ENCODE data around the gene ZNF581.

Gene ZNF581

DNA sequence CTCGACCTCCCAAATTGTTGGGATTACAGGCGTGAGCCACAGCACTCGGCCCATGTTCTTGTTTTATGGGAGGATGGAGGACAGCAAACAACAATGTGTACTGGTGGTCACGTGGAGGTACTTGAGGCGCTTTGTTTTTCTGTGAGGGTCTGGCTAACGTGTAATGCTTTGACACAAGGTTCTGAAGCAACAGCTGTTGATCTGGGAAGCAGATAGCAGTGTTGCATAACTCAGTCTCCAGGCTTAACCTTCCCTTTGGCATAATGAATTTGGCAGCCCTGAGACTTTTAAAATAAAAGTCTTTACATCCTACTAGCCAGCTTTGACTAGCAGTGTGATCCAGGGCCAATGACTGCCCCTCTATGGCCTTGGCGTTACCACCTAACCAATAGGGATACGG is 9.6 kb upstream of the ZNF581 start:
- Mint-ChIP-seq H3K27ac (no peak overlapping the region), H3K36me3 (ENCODE audit: low read depth) (peaks cover 16% of the 10 kb centered on the region), H3K9me3 (no peaks in the 10 kb centered on the region), H3K4me1 (ENCODE audit: low read depth) (peaks cover 37% of the 10 kb centered on the region), H3K4me3 (no peak overlapping the region), H3K27me3 (ENCODE audit: low read depth) (no peaks in the 10 kb centered on the region)

DNA sequence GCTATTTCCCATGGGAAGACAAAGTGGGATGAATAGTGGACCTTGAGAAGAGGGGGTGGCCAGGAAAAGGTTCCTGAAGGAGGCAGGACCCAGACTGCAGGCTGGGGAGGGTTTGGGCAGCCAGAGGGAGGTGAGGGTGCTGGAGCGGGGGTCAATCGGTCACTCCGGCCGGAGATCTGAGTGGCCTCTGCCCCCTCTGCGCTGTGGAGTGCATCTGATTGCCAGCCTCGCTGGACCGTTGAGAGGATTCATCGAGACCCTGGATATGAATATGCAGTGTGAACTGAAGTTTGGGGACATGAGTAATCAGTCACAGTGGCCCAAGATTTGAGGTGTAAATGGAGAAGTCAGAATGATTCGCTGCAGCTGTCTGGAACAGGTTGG is 8.1 kb upstream of the ZNF581 start:
- no peaks in the 10 kb centered on the region for H3K9me3 Mint-ChIP-seq
- H3K27me3 Mint-ChIP-seq (ENCODE audit: low read depth): no peaks in the 10 kb centered on the region
- H3K27ac Mint-ChIP-seq: peak overlapping the region; percentile 100
- H3K4me3 Mint-ChIP-seq: peak overlapping the region; percentile 100
- peaks cover 43% of the 10 kb centered on the region for H3K4me1 Mint-ChIP-seq (ENCODE audit: low read depth)
- H3K36me3 Mint-ChIP-seq (ENCODE audit: low read depth): peaks cover 19% of the 10 kb centered on the region

DNA sequence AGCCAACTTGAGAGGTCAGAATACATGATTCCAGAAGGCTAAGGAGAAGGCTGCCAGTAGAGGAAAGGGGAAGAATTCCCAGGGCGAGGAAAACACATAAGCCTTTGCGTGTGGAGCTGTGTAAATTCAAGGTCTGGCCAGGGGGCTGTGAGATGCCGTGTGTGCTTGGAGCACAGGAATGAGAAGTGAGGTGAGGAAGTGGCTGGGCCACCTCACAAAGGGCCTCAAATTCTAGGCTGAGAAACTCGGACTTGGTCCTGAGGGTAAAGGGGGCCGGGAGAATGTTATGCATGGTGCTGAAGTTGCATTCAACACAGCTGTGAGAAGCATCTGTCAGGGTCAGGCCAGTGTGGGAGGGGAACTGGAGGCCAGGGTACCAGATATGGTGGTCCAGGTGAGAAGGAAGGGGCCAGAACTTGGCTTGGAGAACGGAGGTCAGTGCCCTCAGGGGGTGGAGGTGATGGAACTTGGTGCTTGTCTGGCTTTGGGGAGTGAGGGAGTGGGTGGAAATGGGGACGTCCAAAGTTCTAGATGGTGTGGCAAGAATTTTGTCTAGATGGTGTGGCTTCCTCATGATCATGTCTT is 7.5 kb upstream of the ZNF581 start:
- no peaks in the 10 kb centered on the region for H3K27me3 Mint-ChIP-seq (ENCODE audit: low read depth)
- H3K4me1 Mint-ChIP-seq (ENCODE audit: low read depth): peaks cover 46% of the 10 kb centered on the region
- peak overlapping the region; percentile 100 for H3K27ac Mint-ChIP-seq
- peak overlapping the region; percentile 100 for H3K4me3 Mint-ChIP-seq
- peaks cover 19% of the 10 kb centered on the region for H3K36me3 Mint-ChIP-seq (ENCODE audit: low read depth)
- no peaks in the 10 kb centered on the region for H3K9me3 Mint-ChIP-seq

DNA sequence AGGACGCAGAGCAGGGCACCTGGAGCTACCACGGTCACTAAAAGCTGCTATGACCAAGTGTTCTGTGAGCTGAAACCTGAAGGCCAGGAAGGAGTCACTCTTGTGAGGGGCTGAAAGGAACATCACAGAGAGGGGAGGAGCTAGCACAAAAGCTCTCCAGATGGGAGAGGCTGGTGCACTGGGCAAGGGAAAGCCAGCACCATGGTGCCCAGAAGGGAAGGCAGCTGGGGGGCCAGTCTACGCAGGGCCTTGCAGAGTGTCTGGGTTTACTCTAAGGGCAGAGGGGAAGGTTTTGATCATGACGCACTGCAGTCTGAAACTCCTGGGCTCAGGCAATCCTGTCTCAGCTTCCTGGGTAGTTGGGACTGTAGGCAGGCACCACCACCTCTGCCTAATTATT is 6.7 kb upstream of the ZNF581 start:
- H3K4me1 Mint-ChIP-seq (ENCODE audit: low read depth): peaks cover 46% of the 10 kb centered on the region
- H3K27ac Mint-ChIP-seq: peak overlapping the region; percentile 100
- peaks cover 19% of the 10 kb centered on the region for H3K36me3 Mint-ChIP-seq (ENCODE audit: low read depth)
- peak overlapping the region; percentile 100 for H3K4me3 Mint-ChIP-seq
- H3K27me3 Mint-ChIP-seq (ENCODE audit: low read depth): no peaks in the 10 kb centered on the region
- H3K9me3 Mint-ChIP-seq: no peaks in the 10 kb centered on the region

DNA sequence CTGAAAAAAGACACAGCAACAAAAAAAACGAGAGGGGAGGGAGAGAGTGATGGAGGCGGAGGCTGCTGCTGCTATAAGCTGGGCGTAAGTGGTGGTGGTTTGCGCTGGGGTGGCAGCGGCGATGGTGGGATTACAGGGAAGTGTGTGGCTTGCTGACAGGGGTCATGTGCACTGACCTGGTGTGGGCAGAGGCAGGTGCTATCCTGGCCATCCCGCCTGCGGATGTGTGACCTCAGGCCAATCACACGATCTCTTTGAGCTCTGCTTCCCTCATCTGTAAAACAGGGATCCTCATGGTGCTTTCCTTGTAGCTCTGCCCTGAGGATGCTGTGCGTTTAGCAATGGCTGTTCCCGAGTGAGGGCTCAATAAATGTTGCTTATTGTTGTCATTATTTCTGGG is 5.9 kb upstream of the ZNF581 start:
- Mint-ChIP-seq H3K36me3 (ENCODE audit: low read depth) (peaks cover 19% of the 10 kb centered on the region), H3K27me3 (ENCODE audit: low read depth) (no peaks in the 10 kb centered on the region), H3K9me3 (no peaks in the 10 kb centered on the region), H3K4me3 (no peak overlapping the region), H3K4me1 (ENCODE audit: low read depth) (peaks cover 43% of the 10 kb centered on the region), H3K27ac (no peak overlapping the region)

DNA sequence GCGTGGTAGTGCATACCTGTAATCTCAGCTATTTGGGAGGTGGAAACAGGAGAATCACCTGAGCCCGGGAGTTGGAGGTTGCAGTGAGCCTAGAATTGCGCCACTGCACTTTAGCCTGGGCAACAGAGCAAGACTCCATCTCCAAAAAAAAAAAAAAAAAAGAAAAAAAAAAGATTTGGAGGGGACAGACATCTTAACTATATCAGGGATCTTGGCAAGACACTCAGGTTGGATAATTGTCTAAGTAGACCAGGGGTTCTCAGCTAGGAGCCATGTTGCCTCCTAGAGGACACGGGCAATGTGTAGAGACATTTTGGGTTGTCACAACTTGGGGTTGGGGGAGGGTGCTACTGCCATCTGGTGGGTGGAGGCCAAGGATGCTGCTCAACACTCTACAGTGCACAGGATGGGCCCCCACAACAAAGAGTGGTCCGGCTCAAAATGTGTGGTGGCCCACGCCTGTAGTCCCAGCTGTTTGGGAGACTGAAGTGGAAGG is 4.5 kb upstream of the ZNF581 start:
- Mint-ChIP-seq H3K27ac (peak overlapping the region; percentile 77), H3K36me3 (ENCODE audit: low read depth) (peaks cover 19% of the 10 kb centered on the region), H3K9me3 (no peaks in the 10 kb centered on the region), H3K4me3 (peak overlapping the region; percentile 64), H3K4me1 (ENCODE audit: low read depth) (peaks cover 49% of the 10 kb centered on the region), H3K27me3 (ENCODE audit: low read depth) (no peaks in the 10 kb centered on the region)

DNA sequence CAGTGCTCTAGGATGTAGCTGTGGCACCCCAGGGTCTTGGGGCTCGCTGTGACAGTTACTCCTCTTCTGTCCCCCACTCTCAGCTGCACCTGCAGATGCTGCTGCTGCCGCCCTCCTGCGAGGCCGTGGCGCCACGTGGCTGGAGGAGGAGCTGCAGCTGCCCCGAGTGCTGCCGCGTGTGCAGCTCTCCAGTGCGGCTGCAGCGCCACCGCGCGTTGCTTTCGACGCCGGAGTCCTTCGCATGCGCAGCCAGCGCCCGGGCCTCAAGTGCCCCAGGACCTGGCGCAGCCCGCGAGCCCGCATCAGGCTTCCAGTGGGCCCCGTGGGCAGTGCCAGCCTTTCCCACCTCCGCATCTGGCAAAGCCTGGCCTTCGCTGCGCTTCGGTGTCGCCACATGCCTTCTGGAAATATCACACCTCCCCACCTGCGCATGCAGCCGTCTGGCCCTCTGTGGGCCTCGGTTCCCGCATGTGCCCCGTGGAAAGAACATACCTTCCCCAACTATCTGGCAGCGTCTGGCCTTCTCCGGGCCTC is 3.3 kb upstream of the ZNF581 start:
- H3K4me3 Mint-ChIP-seq: peak overlapping the region; percentile 66
- H3K4me1 Mint-ChIP-seq (ENCODE audit: low read depth): peaks cover 47% of the 10 kb centered on the region
- H3K9me3 Mint-ChIP-seq: no peaks in the 10 kb centered on the region
- H3K27ac Mint-ChIP-seq: peak overlapping the region; percentile 86
- peaks cover 15% of the 10 kb centered on the region for H3K36me3 Mint-ChIP-seq (ENCODE audit: low read depth)
- no peaks in the 10 kb centered on the region for H3K27me3 Mint-ChIP-seq (ENCODE audit: low read depth)

DNA sequence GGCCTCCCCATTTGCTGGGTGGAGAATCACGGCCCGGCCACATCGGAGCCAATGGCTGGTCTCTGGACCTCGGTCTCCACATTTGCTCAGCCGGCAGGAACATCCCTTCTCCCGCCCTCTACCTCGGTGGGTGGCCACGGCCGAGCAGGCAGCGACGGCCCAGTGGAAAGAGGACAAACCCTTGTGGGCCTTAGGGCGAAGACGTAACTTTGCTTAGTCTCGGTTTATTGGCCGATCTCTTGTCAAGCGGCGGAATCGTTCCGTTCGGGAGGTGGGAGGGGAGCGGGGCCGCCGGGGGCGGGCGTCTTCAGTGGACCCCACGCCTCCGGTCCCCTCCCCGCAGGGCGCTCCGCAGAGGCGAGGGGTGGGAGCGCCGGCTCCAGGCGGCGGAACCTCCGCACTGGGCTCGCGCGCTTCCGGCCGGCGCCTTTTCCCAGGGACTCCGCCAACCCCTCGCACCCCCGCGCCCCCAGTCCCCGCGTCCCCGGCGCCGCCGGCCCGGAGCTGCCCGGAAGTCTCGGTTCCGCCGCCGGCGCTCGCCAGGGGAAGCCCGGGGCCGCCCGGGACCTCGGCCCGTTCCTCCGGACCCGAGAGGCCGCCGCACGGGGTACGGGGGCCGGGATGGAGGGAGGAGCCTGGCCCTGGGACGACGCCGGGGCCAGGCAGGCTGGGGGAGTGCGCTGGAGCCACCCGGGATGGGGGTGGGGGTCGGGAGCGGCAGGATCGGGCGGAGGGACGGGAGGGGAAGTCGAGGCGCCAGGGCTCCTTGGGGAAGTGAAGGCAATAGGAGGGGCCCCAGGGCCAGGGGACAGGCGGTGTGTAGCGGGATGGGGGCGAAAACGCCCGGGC is 2.6 kb upstream of the ZNF581 start, which contains the start of gene ZNF580:
Gene ZNF580, plus strand, starts transcription at position 426 of the 849 bp plus-strand sequence. CDS start 1,507 bp downstream, outside the sequence.
- Mint-ChIP-seq H3K4me3 (peak within 1 kb of the TSS; percentile 94), H3K9me3 (no peaks in the 10 kb centered on the region), H3K27me3 (ENCODE audit: low read depth) (no peaks in the 10 kb centered on the region), H3K4me1 (ENCODE audit: low read depth) (peaks cover 46% of the 10 kb centered on the region), H3K36me3 (ENCODE audit: low read depth) (peaks cover 14% of the 10 kb centered on the region), H3K27ac (peak within 1 kb of the TSS; percentile 95)

DNA sequence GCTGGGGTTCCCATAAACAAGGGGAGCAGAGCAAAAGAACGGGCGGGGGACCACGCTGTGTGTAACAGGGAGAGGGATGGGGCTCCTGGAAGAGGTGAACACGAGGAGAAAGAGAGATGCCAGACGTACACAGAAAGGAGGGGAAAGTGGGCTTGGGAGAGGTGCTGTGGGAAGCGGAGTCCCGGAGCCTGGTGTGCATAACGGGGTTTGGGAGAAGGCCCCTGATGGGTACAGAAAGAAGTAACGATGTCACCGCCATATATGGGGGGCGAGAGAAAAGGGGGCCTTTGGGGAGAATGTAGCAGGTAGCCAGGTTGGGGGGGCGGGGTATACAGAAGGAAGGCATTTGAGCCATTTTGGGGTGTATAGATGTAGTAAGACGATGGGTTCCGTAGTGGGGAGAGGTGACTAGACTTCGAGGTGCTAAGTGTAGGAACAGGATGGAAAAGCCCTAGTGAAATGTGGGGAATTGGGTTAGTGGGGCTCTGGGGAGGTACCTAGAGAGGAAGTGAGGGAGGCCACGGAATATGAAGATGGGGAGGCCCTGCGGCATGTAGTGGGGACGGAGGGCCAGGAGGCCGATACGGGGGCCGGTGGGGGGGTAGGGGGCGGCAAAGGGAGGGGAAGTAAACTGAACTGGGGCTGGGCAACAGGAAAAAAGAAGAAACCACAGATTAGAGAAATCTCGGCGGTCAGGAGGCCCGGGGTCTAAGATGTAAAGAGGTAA is 1.9 kb upstream of the ZNF581 start:
- peaks cover 11% of the 10 kb centered on the region for H3K36me3 Mint-ChIP-seq (ENCODE audit: low read depth)

DNA sequence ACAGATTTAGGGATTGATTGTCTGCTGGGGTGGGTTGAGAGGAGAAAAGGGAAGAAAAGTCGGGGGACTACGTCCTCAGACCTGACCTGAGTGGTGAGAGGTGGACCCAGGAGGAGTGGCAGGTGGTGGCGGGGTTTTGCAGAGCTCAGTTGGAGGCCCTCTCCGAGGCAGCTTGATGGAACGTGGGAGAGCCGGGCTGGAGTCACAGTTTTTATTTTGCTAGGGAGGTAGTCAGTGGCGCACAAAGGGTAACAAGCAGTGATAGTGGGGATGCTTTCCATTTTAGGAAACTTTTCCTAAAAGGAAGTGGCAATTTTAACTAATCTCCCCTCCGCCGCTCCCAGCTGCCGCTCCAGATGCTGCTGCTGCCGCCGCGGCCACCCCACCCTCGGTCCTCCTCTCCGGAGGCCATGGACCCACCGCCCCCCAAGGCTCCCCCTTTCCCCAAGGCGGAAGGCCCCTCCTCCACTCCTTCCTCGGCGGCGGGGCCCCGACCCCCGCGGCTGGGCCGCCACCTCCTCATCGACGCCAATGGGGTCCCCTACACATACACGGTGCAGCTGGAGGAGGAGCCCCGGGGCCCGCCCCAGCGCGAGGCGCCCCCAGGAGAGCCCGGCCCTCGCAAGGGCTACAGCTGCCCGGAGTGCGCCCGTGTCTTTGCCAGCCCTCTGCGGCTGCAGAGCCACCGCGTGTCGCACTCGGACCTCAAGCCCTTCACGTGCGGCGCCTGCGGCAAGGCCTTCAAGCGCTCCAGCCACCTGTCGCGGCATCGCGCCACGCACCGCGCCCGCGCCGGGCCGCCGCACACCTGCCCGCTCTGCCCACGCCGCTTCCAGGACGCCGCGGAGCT is 1.1 kb upstream of the ZNF581 start:
- peak overlapping the region; percentile 97 for H3K27ac Mint-ChIP-seq
- H3K27me3 Mint-ChIP-seq (ENCODE audit: low read depth): no peaks in the 10 kb centered on the region
- H3K9me3 Mint-ChIP-seq: no peaks in the 10 kb centered on the region
- peak overlapping the region; percentile 96 for H3K4me3 Mint-ChIP-seq
- H3K4me1 Mint-ChIP-seq (ENCODE audit: low read depth): peaks cover 38% of the 10 kb centered on the region
- peaks cover 13% of the 10 kb centered on the region for H3K36me3 Mint-ChIP-seq (ENCODE audit: low read depth)

More for the DNA sequence above, 1.9 kb upstream of the ZNF581 start:
- Mint-ChIP-seq H3K27me3 (ENCODE audit: low read depth) (no peaks in the 10 kb centered on the region), H3K9me3 (no peaks in the 10 kb centered on the region), H3K27ac (peak overlapping the region; percentile 95), H3K4me1 (ENCODE audit: low read depth) (peaks cover 38% of the 10 kb centered on the region), H3K4me3 (peak overlapping the region; percentile 94)

DNA sequence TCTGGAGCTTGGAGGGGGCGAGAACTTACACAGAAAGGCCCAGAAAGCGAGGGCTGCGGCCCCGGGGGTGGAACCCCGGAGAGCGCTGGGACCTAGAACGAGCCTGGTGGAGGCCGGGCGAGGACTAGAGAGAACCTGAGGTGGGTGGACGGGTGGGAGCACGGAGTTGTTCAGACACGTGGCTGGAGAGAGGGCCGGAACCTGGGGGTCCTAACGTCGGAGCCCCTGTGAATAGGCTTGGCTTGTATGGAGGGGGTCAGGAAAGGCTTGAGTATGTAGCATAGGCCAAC is 383 bp downstream of the ZNF581 start:
- Mint-ChIP-seq H3K4me1 (ENCODE audit: low read depth) (peaks cover 36% of the 10 kb centered on the region), H3K36me3 (ENCODE audit: low read depth) (peaks cover 12% of the 10 kb centered on the region)

DNA sequence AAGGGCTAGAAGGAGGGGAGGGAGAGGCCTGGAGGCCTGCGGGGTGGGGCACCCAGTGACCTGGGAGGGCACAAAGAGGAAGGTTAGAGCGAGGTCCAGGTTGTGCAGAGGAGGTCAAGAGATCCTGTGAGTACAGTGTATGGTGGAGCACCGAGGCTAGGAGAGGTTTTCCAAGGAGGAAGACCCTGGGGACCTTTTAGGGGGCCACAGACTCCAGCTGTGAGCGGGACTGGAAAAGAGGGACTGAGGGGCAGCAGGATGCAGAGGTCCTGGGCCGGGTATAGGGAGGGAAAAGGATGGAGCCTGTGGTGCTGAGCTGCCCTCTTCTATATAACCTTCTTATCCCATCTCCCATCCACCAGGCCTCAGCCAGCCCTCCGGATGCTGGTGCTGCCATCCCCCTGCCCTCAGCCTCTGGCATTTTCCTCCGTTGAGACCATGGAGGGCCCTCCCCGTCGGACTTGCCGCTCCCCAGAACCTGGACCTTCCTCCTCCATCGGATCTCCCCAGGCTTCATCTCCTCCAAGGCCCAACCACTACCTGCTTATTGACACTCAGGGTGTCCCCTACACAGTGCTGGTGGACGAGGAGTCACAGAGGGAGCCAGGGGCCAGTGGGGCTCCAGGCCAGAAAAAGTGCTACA is 863 bp downstream of the ZNF581 start:
- H3K9me3 Mint-ChIP-seq: no peaks in the 10 kb centered on the region
- peak overlapping the region; percentile 96 for H3K4me3 Mint-ChIP-seq
- peaks cover 31% of the 10 kb centered on the region for H3K4me1 Mint-ChIP-seq (ENCODE audit: low read depth)

More for the DNA sequence above, 383 bp downstream of the ZNF581 start:
- H3K9me3 Mint-ChIP-seq: no peaks in the 10 kb centered on the region
- peak overlapping the region; percentile 93 for H3K27ac Mint-ChIP-seq
- no peaks in the 10 kb centered on the region for H3K27me3 Mint-ChIP-seq (ENCODE audit: low read depth)
- peak overlapping the region; percentile 96 for H3K4me3 Mint-ChIP-seq

DNA sequence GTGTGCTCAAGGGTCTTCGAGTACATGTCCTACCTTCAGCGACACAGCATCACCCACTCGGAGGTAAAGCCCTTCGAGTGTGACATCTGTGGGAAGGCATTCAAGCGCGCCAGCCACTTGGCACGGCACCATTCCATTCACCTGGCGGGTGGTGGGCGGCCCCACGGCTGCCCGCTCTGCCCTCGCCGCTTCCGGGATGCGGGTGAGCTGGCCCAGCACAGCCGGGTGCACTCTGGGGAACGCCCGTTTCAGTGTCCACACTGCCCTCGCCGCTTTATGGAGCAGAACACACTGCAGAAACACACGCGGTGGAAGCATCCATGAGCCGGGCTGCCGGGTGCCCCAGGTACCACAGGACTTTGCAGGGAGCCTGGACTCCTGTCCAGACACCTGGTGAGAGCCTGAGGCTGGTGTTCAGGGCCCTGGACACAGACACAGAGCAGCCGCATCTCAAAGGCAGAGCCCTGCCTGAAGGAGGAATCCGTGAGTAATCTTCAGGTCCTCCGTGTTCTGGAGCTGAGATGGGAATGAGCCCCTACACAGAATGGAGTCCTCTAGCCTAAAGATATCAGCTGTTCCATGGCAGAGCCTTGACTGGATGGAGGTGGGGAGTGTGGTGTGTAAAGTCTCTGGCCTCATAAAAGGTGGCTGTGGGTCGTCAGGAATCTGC is 1.5 kb downstream of the ZNF581 start:
- H3K4me3 Mint-ChIP-seq: peak overlapping the region; percentile 96

More for the DNA sequence above, 863 bp downstream of the ZNF581 start:
- H3K36me3 Mint-ChIP-seq (ENCODE audit: low read depth): peaks cover 9% of the 10 kb centered on the region
- peak overlapping the region; percentile 93 for H3K27ac Mint-ChIP-seq
- no peaks in the 10 kb centered on the region for H3K27me3 Mint-ChIP-seq (ENCODE audit: low read depth)

More for the DNA sequence above, 1.5 kb downstream of the ZNF581 start:
- Mint-ChIP-seq H3K4me1 (ENCODE audit: low read depth) (peaks cover 35% of the 10 kb centered on the region), H3K27me3 (ENCODE audit: low read depth) (no peaks in the 10 kb centered on the region), H3K36me3 (ENCODE audit: low read depth) (peaks cover 12% of the 10 kb centered on the region), H3K27ac (no peak overlapping the region), H3K9me3 (no peaks in the 10 kb centered on the region)
